Right atrium auricular region (tissue), 2 donors: ENCODE results near the gene ECHDC1. TPM values are rescaled to one million over a fixed set of nuclear protein-coding genes. Genes with fewer than 3 reads are reported as not detected.

Experiments used
- DNase-seq: peaks from one replicate; pipeline ENCODE4 v3.0.0-alpha.2; 2019; ENCODE audit warnings: low spot score
- H3K27ac ChIP-seq, 2 donors: fragments of 200-600 bp; sonication (generic); 1 replicate in 1 of 2; 2 replicates in 1 of 2; pipeline ENCODE4 v1.5.1; 2016 to 2019
- H3K27me3 ChIP-seq, 2 donors: fragments of 200-600 bp; sonication (generic); one replicate each; pipeline versions ENCODE4 v1.5.1 to v1.6.0; 2017 to 2019
- H3K36me3 ChIP-seq: fragments of 200-600 bp; sonication (generic); one replicate; pipeline ENCODE4 v1.5.1; 2016
- H3K4me1 ChIP-seq, 2 donors: fragments of 200-600 bp; sonication (generic); one replicate each; pipeline versions ENCODE4 v1.5.1 to v1.6.0; 2017 to 2019
- H3K4me3 ChIP-seq, 2 donors: fragments of 200-600 bp; sonication (generic); 1 replicate in 1 of 2; 2 replicates in 1 of 2; pipeline ENCODE4 v1.5.1; 2017 to 2019; ENCODE audit warnings: mild to moderate bottlenecking in 1 of 2, moderate library complexity in 1 of 2
- H3K9me3 ChIP-seq, 2 donors: fragments of 200-600 bp; sonication (generic); one replicate each; pipeline ENCODE4 v1.5.1; 2019
- total RNA-seq, 2 donors: library from RNA; depleted of rRNA; stranded (reverse); fragments of >200 nt; gene quantifications; one replicate each; pipeline ENCODE4 v1.1.0, GENCODE V29; 2016
- TF ChIP-seq, protein P1 (sequence below), 2 donors: fragments of 200-600 bp; sonication (generic); IDR thresholded peaks; one replicate each; pipeline ENCODE4 v1.5.1; 2019; ENCODE audit warnings: antibody characterized with exemption in 2 of 2

The ECHDC1 gene
- total RNA-seq, 2 donors from 2014 or later = 29.8 to 37.3 TPM

DNA sequence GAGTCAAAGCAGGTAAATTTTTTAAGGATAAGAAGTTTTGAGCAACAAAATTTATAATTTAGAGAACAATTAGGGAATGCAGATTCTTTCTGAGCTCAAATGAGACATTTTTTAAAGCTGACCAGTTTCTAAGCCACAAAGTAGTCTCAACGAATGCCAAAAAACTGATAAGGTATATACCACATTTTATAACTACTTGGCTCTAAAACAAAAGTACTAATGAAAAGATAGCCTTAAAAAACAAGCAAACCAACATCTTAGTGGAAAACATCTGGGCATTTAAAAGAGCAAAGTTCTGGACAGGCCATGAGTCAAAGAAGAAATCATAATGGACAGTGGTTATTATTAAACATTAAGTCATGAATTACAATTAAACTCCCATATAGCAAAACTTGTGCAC lies 99.9 kb downstream of the ECHDC1 start:
- Histone ChIP-seq H3K27me3 (no peaks in the 10 kb centered on the region), H3K27ac (no peak overlapping the region), H3K4me1 (no peaks in the 10 kb centered on the region), H3K36me3 (no peaks in the 10 kb centered on the region), H3K4me3 (no peak overlapping the region), H3K9me3 (no peaks in the 10 kb centered on the region)
- TF ChIP-seq, protein P1, sequence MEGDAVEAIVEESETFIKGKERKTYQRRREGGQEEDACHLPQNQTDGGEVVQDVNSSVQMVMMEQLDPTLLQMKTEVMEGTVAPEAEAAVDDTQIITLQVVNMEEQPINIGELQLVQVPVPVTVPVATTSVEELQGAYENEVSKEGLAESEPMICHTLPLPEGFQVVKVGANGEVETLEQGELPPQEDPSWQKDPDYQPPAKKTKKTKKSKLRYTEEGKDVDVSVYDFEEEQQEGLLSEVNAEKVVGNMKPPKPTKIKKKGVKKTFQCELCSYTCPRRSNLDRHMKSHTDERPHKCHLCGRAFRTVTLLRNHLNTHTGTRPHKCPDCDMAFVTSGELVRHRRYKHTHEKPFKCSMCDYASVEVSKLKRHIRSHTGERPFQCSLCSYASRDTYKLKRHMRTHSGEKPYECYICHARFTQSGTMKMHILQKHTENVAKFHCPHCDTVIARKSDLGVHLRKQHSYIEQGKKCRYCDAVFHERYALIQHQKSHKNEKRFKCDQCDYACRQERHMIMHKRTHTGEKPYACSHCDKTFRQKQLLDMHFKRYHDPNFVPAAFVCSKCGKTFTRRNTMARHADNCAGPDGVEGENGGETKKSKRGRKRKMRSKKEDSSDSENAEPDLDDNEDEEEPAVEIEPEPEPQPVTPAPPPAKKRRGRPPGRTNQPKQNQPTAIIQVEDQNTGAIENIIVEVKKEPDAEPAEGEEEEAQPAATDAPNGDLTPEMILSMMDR (IDR thresholded peaks at IDR 0.05) = no peak
- DNase-seq = no peak

Other genes with a start within 250 kb of the ECHDC1 start
- under 1 TPM in 1 of 2 donors, not detected in 1; 0.75 TPM for gene RSPO3, start 224.9 kb downstream of the ECHDC1 start, total RNA-seq
- gene RNF146, start 76.7 kb downstream of the ECHDC1 start, total RNA-seq = 10 to 100 TPM; 41.3 to 44.8 TPM
- gene KIAA0408, start 115.8 kb upstream of the ECHDC1 start, total RNA-seq = 1 to 10 TPM; 1.5 to 1.8 TPM
- gene C6orf58, start 233.6 kb upstream of the ECHDC1 start, total RNA-seq = not detected